Colonic mucosa (tissue), 4 donors: Measurements from ENCODE around the gene DLGAP4. TPM values are rescaled to one million over a fixed set of nuclear protein-coding genes. Genes with fewer than 3 reads are reported as not detected.

Experiments
- DNase-seq: peaks from one replicate; pipeline ENCODE4 v3.0.0-alpha.2; 2020
- H3K27ac ChIP-seq: fragments of 200-600 bp; one replicate; pipeline ENCODE4 v1.8.0; 2021
- H3K27me3 ChIP-seq: fragments of 200-600 bp; one replicate; pipeline ENCODE4 v1.8.0; 2021
- H3K36me3 ChIP-seq: fragments of 200-600 bp; one replicate; pipeline ENCODE4 v1.8.0; 2021
- H3K4me1 ChIP-seq: fragments of 200-600 bp; one replicate; pipeline ENCODE4 v1.8.0; 2021; ENCODE audit warnings: mild to moderate bottlenecking
- H3K4me3 ChIP-seq: fragments of 200-600 bp; one replicate; pipeline ENCODE4 v1.8.0; 2021
- H3K9ac ChIP-seq, 2 donors: one replicate each; pipeline ENCODE4 v1.7.0; 2013; ENCODE audit warnings: control low read depth in 2 of 2, low read depth in 2 of 2, low read length in 2 of 2
- H3K9me3 ChIP-seq: fragments of 200-600 bp; one replicate; pipeline ENCODE4 v1.8.0; 2021
- intact Hi-C: fragments of 100-400 bp; cut with DNase I; formaldehyde crosslinking; loops from one replicate; pipeline ENCODE4 v1.14.1; 2022
- total RNA-seq, 2 donors: library from RNA; stranded (reverse); fragmentation: NEBNext Ultra II Directional in 1 of 2; extraction: Animal tissue kit (Norgen Biotek cat#: 25700) in 1 of 2; gene quantifications; one replicate each; pipeline ENCODE4 v1.2.1, GENCODE V29; 2021
- TF ChIP-seq, protein P1 (sequence below): fragments of 200-600 bp; IDR thresholded peaks from one replicate; pipeline ENCODE4 v1.8.0; 2022; ENCODE audit warnings: antibody characterized with exemption, mild to moderate bottlenecking
- donor health status: healthy.
- donor health status: DM: no; HTN: no; CAD: no.
- donor health status: DM: no; HTN: no; CAD: no.

DLGAP4 gene
- total RNA-seq, 2 donors from 2014 or later, result 43.1 to 48.6 TPM

DNA sequence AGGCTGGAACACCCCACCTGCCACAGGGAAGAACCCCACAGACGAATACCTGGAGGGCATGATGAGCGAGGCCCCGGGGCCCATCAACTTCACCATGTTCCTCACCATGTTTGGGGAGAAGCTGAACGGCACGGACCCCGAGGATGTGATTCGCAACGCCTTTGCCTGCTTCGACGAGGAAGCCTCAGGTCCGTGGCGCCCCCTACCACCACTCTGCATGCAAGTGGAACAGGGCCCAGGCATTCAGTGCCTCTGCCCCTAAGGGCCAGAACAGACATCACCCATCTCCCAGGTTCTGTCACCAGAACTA, 241.8 kb downstream of the DLGAP4 start:
- intact Hi-C loops, result no loop called here
- TF ChIP-seq, protein P1, sequence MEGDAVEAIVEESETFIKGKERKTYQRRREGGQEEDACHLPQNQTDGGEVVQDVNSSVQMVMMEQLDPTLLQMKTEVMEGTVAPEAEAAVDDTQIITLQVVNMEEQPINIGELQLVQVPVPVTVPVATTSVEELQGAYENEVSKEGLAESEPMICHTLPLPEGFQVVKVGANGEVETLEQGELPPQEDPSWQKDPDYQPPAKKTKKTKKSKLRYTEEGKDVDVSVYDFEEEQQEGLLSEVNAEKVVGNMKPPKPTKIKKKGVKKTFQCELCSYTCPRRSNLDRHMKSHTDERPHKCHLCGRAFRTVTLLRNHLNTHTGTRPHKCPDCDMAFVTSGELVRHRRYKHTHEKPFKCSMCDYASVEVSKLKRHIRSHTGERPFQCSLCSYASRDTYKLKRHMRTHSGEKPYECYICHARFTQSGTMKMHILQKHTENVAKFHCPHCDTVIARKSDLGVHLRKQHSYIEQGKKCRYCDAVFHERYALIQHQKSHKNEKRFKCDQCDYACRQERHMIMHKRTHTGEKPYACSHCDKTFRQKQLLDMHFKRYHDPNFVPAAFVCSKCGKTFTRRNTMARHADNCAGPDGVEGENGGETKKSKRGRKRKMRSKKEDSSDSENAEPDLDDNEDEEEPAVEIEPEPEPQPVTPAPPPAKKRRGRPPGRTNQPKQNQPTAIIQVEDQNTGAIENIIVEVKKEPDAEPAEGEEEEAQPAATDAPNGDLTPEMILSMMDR, result no peak
- Histone ChIP-seq H3K4me3 (no peak overlapping the region), H3K4me1 (no peaks in the 10 kb centered on the region), H3K9ac (no peak overlapping the region), H3K36me3 (no peaks in the 10 kb centered on the region), H3K9me3 (no peaks in the 10 kb centered on the region), H3K27me3 (no peaks in the 10 kb centered on the region), H3K27ac (no peak overlapping the region)
- DNase-seq, result no peak

DNA sequence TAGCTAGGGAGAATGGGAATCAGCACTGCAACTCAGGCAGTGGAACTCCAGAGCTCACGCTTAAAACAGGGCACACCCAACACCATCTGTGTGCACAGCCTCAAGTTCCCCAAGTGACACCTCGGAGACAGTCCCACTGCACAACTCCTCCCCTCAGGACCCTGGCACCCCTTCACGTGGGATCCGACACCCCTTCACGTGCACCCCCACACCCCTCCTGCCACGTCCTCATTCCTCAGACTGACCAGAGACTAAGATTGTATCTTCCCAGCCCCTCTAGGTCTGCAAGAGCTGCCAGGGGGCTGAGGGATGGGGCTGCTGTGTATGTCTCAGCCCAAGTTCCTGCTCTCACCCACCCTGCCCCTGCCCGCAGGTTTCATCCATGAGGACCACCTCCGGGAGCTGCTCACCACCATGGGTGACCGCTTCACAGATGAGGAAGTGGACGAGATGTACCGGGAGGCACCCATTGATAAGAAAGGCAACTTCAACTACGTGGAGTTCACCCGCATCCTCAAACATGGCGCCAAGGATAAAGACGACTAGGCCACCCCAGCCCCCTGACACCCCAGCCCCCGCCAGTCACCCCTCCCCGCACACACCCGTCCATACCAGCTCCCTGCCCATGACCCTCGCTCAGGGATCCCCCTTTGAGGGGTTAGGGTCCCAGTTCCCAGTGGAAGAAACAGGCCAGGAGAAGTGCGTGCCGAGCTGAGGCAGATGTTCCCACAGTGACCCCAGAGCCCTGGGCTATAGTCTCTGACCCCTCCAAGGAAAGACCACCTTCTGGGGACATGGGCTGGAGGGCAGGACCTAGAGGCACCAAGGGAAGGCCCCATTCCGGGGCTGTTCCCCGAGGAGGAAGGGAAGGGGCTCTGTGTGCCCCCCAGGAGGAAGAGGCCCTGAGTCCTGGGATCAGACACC, 242.8 kb downstream of the DLGAP4 start:
- H3K9me3 ChIP-seq, result no peaks in the 10 kb centered on the region
- no peak overlapping the region for H3K27ac ChIP-seq
- peak overlapping the region in 1 of 2 donors; percentile 24 for H3K9ac ChIP-seq
- intact Hi-C loops, result no loop called here
- H3K27me3 ChIP-seq, result no peaks in the 10 kb centered on the region
- H3K4me3 ChIP-seq, result no peak overlapping the region
- no peak for DNase-seq
- TF ChIP-seq, protein P1, result no peak
- no peaks in the 10 kb centered on the region for H3K4me1 ChIP-seq
- no peaks in the 10 kb centered on the region for H3K36me3 ChIP-seq

DNA sequence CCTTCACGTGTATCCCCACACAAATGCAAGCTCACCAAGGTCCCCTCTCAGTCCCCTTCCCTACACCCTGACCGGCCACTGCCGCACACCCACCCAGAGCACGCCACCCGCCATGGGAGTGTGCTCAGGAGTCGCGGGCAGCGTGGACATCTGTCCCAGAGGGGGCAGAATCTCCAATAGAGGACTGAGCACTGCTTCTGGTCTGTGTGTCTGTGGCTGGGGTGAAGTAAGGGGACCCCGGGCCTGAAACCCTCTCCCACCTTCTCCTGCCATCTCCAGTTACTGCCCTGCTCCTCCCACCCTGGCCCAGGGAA, 243.4 kb downstream of the DLGAP4 start:
- Histone ChIP-seq H3K27ac (no peak overlapping the region), H3K9me3 (no peaks in the 10 kb centered on the region), H3K4me1 (no peaks in the 10 kb centered on the region), H3K27me3 (no peaks in the 10 kb centered on the region), H3K9ac (peak overlapping the region in 1 of 2 donors; percentile 24), H3K4me3 (no peak overlapping the region), H3K36me3 (no peaks in the 10 kb centered on the region)
- intact Hi-C loops, result no loop called here
- DNase-seq, result no peak
- TF ChIP-seq, protein P1, result no peak

DNA sequence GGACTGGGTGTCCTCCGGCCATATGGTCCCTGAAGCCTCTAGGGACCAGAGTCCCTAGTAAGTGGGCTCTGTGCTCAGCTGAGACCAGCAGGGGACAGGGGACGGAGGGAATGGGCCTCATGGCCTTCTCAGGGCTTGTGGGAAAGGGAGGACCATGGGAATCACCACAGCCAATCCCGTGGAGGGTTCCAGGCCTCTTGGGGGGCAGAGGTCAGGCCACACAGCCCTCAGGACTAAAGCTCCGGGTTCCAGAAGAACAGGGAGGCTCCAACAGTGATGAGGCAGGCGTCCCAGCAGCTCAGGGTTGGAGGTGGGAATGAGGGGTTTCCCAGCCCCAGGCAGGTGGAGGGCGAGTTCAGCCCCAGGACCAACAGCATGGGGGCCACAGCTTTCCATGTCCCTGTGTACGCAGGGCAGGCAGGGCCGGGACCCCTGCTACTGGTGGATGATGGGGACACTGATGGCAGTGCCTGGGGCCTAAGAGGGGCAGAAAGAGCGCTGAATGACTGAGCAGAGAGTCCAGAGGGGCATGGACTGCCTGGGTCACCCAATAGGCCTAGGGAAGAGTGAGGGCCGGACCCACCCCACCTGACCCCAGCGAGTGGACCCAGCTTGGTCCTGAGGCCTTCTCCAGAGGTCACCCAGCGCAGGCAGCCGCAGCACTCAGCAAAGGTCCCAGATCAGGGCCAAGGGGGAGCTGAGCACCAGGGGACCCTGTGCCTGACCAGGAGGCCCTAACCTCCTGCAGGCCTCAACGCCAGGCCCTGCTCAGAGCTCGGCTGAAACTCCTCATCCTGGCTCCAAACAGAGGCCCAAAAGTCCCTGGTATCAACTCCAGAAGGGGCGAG, 244.0 kb downstream of the DLGAP4 start:
- no peak overlapping the region for H3K27ac ChIP-seq
- no peaks in the 10 kb centered on the region for H3K9me3 ChIP-seq
- H3K27me3 ChIP-seq, result no peaks in the 10 kb centered on the region
- H3K4me1 ChIP-seq, result no peaks in the 10 kb centered on the region
- no peaks in the 10 kb centered on the region for H3K36me3 ChIP-seq
- H3K4me3 ChIP-seq, result no peak overlapping the region
- TF ChIP-seq, protein P1, result no peak
- DNase-seq, result no peak
- peak overlapping the region in 1 of 2 donors; percentile 39 for H3K9ac ChIP-seq
- intact Hi-C loops, result no loop called here

DNA sequence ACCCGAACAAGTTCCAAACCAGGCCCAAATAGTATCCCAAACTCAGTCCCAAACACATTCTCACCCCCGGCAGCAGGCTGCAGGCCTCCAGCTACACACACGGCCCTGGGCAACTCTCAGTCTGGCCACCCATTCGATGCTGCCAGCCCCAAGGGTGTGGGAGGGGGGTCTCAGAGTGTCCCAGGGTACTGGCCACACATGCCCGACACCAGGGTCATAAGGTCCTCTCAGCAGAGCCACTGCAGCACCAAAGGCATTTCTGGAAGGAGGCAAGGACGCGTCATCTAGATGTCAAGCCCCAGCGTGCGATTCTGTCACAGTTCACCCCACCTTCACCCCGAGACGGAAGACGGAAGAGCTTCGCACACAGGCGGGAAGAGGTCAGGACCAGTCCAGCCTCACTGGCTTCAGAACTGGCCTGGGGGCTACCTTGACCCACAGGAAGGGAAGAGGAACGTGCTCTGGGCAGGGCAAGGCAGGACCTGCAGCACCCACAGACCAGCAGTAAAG, 244.7 kb downstream of the DLGAP4 start:
- no peaks in the 10 kb centered on the region for H3K27me3 ChIP-seq
- H3K4me1 ChIP-seq, result no peaks in the 10 kb centered on the region
- no peaks in the 10 kb centered on the region for H3K9me3 ChIP-seq
- intact Hi-C loops, result no loop called here
- TF ChIP-seq, protein P1, result no peak
- H3K9ac ChIP-seq, result peak overlapping the region in 1 of 2 donors; percentile 39
- no peak for DNase-seq
- no peaks in the 10 kb centered on the region for H3K36me3 ChIP-seq
- no peak overlapping the region for H3K4me3 ChIP-seq
- no peak overlapping the region for H3K27ac ChIP-seq
